Neural crest cell (in vitro differentiated cells): Measurements from ENCODE around the gene PBX4. TPM values are rescaled to one million over a fixed set of nuclear protein-coding genes. Genes with fewer than 3 reads are reported as not detected.

Source experiments
- DNase-seq: peaks from one replicate; pipeline ENCODE4 v3.0.0; 2021; ENCODE audit warnings: low read depth, mixed read lengths, low spot score
- H3K27ac Mint-ChIP-seq: one replicate; pipeline ENCODE4 v1.8.0; 2021; ENCODE audit warnings: mild to moderate bottlenecking, mixed read lengths; ENCODE audit not compliant: unreplicated experiment
- H3K27me3 Mint-ChIP-seq: 2 replicates; pipeline ENCODE4 v1.8.0; 2021; ENCODE audit warnings: low read depth, mild to moderate bottlenecking, mixed read lengths
- H3K36me3 Mint-ChIP-seq: 2 replicates; pipeline ENCODE4 v1.8.0; 2021; ENCODE audit warnings: low read depth, mild to moderate bottlenecking, mixed read lengths
- H3K4me1 Mint-ChIP-seq: 2 replicates; pipeline ENCODE4 v1.8.0; 2021; ENCODE audit warnings: mixed read lengths
- H3K4me3 Mint-ChIP-seq: one replicate; pipeline ENCODE4 v1.8.0; 2021; ENCODE audit warnings: mild to moderate bottlenecking, mixed read lengths
- H3K9me3 Mint-ChIP-seq: 2 replicates; pipeline ENCODE4 v1.8.0; 2021; ENCODE audit warnings: mixed read lengths
- total RNA-seq: library from RNA; stranded (reverse); gene quantifications from 2 replicates; pipeline ENCODE4 v1.2.1, GENCODE V29; 2021
- TF ChIP-seq, protein P1 (sequence below): fragments of 200-600 bp; sonication (generic); conservative IDR thresholded peaks from 2 replicates; pipeline ENCODE4 v1.5.0; 2021; ENCODE audit warnings: antibody characterized with exemption, mild to moderate bottlenecking

Gene PBX4
- total RNA-seq, 1 donor from 2014 or later = 7.7 TPM

DNA sequence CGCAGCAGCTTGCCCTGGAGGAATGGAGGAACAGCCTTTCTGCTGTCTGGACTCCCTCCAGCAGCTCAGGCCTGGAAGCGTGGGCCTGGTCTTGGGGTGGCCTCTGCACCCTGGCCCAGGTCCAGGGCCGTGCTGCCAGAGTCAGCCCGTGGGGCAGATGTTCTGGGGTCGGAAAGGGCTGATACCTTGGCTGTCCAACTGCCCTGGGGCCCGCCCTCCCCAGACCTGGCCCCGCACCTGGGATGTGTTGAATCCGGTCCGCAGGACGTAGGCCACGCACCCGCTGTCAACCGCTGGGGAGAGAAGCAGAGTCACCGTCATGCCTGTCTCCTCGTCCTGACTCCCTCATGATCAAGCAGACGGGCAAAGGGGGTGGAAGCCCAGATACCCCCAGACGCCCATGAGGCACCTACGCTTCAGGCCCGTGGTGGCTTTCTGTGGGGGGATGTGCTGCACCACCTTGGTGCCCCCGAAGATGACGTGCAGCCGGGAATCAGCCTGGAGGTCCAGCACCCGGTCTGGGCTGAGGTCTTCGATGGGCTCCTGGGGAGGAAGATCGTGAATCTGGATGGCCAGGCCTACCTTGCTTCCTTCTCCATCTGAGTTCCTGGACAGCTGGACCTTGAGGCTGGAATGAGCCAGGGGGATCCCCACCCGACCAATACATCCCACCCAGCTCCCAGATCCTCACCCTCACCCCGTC, 37.3 kb upstream of the PBX4 start:
- Mint-ChIP-seq H3K9me3 (no peaks in the 10 kb centered on the region), H3K27me3 (no peaks in the 10 kb centered on the region), H3K27ac (no peak overlapping the region), H3K36me3 (peaks cover 13% of the 10 kb centered on the region), H3K4me1 (no peaks in the 10 kb centered on the region), H3K4me3 (no peak overlapping the region)
- TF ChIP-seq, protein P1, sequence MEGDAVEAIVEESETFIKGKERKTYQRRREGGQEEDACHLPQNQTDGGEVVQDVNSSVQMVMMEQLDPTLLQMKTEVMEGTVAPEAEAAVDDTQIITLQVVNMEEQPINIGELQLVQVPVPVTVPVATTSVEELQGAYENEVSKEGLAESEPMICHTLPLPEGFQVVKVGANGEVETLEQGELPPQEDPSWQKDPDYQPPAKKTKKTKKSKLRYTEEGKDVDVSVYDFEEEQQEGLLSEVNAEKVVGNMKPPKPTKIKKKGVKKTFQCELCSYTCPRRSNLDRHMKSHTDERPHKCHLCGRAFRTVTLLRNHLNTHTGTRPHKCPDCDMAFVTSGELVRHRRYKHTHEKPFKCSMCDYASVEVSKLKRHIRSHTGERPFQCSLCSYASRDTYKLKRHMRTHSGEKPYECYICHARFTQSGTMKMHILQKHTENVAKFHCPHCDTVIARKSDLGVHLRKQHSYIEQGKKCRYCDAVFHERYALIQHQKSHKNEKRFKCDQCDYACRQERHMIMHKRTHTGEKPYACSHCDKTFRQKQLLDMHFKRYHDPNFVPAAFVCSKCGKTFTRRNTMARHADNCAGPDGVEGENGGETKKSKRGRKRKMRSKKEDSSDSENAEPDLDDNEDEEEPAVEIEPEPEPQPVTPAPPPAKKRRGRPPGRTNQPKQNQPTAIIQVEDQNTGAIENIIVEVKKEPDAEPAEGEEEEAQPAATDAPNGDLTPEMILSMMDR = no peak
- DNase-seq = no peak

DNA sequence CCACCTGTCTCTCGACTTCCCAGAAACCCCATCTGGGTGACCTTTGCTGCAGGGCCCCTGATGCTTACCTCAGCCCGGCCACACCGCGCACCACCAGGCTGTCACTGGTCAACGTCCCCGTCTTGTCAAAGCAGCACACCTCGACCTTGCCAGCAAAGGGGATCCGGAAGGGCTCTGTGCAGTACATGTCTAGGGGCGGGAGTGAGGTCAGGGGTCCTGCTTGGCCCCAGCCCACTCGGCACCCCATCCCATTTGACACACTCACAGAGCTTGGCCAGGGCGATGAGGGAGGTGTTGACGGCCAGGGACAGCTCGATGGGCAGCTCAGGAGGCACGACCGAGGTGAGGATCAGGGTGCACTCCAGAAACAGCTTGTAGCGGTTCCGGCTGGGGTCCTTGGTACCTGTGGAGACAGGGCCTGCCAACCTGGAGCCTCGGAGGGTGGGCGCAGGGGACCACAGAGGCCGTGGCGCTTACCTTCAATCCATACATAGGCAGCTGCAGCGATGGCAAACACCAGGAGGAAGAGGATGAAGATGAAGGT, 36.6 kb upstream of the PBX4 start:
- Mint-ChIP-seq H3K9me3 (no peaks in the 10 kb centered on the region), H3K36me3 (peaks cover 13% of the 10 kb centered on the region), H3K4me1 (no peaks in the 10 kb centered on the region), H3K27me3 (no peaks in the 10 kb centered on the region), H3K4me3 (no peak overlapping the region), H3K27ac (no peak overlapping the region)
- DNase-seq = no peak
- TF ChIP-seq, protein P1 = no peak

DNA sequence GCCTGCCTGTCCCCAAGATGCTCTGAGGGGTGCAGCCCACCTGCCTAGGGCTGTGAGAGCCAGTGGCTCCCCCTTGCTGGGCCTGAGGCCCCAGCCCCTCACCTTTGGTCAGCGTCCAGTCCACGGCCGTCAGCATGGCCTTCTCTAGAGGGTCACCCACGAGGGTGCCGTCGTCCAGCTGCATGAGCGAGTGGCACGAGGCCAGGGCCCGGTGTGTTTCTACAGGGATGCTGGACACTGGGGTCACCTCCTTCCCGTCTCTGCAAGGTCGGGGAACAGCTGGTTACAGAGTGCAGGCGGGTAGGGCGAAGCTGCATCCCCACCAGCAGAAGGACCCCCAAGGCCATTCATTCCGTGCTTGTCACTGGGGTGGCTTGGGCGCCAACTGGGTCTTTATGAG, 36.0 kb upstream of the PBX4 start:
- Mint-ChIP-seq H3K4me1 (no peaks in the 10 kb centered on the region), H3K4me3 (no peak overlapping the region), H3K27ac (no peak overlapping the region), H3K9me3 (no peaks in the 10 kb centered on the region), H3K36me3 (peaks cover 13% of the 10 kb centered on the region), H3K27me3 (no peaks in the 10 kb centered on the region)
- TF ChIP-seq, protein P1 = no peak
- no peak for DNase-seq

- no peaks in the 10 kb centered on the region for H3K27me3 Mint-ChIP-seq
- H3K36me3 Mint-ChIP-seq = peaks cover 16% of the 10 kb centered on the region
- H3K27ac Mint-ChIP-seq = no peak overlapping the region
Observed at GRCh38 chr19:19653597-19654147, 35.2 kb upstream of the PBX4 start.

GRCh38 chr19:19652482-19653295, 34.2 kb upstream of the PBX4 start:
- Mint-ChIP-seq H3K9me3 (no peaks in the 10 kb centered on the region), H3K27ac (no peak overlapping the region), H3K4me1 (no peaks in the 10 kb centered on the region), H3K36me3 (peaks cover 13% of the 10 kb centered on the region), H3K27me3 (no peaks in the 10 kb centered on the region), H3K4me3 (no peak overlapping the region)
- DNase-seq = no peak
- TF ChIP-seq, protein P1 = no peak

More at GRCh38 chr19:19653597-19654147, 35.2 kb upstream of the PBX4 start:
- no peaks in the 10 kb centered on the region for H3K4me1 Mint-ChIP-seq
- no peaks in the 10 kb centered on the region for H3K9me3 Mint-ChIP-seq
- DNase-seq = no peak
- TF ChIP-seq, protein P1 = no peak
- no peak overlapping the region for H3K4me3 Mint-ChIP-seq
